ENCODE data around the gene BFSP1. TPM values are rescaled to one million over a fixed set of nuclear protein-coding genes. Genes with fewer than 3 reads are reported as not detected.

Gene BFSP1
- total and polyA plus RNA-seq, 2 experiments from 2014 or later, result 2.7 to 4.9 TPM

DNA sequence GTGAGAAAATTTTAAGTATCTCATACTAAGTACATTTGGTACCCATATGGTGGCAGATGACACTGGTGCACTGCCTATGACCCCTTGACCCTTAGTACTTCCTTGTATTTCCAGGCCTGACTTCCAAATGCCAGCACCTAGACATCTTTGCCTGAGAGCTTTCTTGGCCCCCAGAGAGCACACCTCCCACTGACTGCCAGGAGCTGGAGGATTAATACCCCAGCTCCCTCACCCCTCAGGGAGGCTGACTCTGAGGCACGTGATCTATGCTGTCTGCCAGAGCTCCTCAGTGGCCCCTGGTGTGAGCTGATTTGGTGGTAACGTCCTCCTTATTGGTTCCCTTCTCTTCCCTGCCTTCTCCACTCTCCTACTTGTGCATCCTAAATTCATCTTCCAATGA is 38.0 kb downstream of the BFSP1 start:
- Mint-ChIP-seq H3K27ac (no peak overlapping the region), H3K9me3 (no peaks in the 10 kb centered on the region), H3K36me3 (ENCODE audit: low read depth) (peaks cover 3% of the 10 kb centered on the region; the same call in 1 of the 3 replicates), H3K4me1 (no peaks in the 10 kb centered on the region), H3K27me3 (ENCODE audit: insufficient read depth, low read depth, poor library complexity) (no peaks in the 10 kb centered on the region), H3K4me3 (no peak overlapping the region)
- DNase-seq (ENCODE audit: low spot score) (no peak), ATAC-seq (no peak)
- Histone ChIP-seq H3K4me2 (no peak overlapping the region), H2AFZ (no peak overlapping the region), H3K4me1 (ENCODE audit: insufficient read depth) (no peaks in the 10 kb centered on the region), H3K27me3 (ENCODE audit: insufficient read depth) (no peaks in the 10 kb centered on the region), H3F3A (replicated peaks; ENCODE audit: low read depth) (no peaks in the 10 kb centered on the region), H4K20me1 (replicated peaks; ENCODE audit: insufficient read depth) (no peaks in the 10 kb centered on the region), H3K4me3 (no peak overlapping the region), H3K36me3 (ENCODE audit: insufficient read depth) (no peaks in the 10 kb centered on the region), H3K9me2 (ENCODE audit: insufficient read depth) (no peaks in the 10 kb centered on the region), H3K27ac (ENCODE audit: low read depth) (no peak overlapping the region), H3K79me2 (replicated peaks; ENCODE audit: insufficient read depth) (no peaks in the 10 kb centered on the region)
- TF ChIP-seq ZNF462 (CRISPR knock-in tag; IDR thresholded peaks at IDR 0.05) (no peak), CTCF (conservative IDR thresholded peaks at IDR 0.05; ENCODE audit: low read depth in 2 of 2) (no peak), ZNF331 (CRISPR knock-in tag; IDR thresholded peaks at IDR 0.05; ENCODE audit: low read depth) (no peak), NANOG (IDR thresholded peaks at IDR 0.05; ENCODE audit: borderline replicate concordance) (no peak)

DNA sequence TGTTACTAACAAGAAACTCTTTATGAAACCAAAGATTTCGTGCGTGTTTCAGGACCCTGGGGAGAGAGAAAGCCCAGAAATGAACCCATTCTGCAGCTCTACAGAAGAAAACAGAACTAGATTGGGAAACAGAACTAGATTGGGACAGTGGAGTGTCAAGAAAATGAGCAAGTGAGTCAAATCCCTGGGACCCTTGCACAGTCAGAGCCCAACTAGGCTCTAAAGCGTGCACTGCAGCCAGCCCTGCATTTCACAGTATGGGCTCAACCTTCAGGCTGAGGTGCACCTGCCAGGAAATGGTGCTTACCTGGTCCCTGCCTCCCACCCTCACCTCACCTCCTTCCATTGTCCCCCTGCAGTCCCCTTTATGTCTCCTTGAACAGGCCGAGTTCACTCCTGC is 39.7 kb downstream of the BFSP1 start:
- DNase-seq (ENCODE audit: low spot score), result no peak
- H3K4me1 Mint-ChIP-seq, result no peaks in the 10 kb centered on the region
- H3K4me3 Mint-ChIP-seq, result no peak overlapping the region
- TF ChIP-seq STAT1 (IDR thresholded peaks at IDR 0.05; ENCODE audit: unreplicated experiment) (no peak), EZH2 (IDR thresholded peaks at IDR 0.05; ENCODE audit: low read depth, unreplicated experiment) (no peak), CREB1 (CRISPR knock-in tag; IDR thresholded peaks at IDR 0.05; ENCODE audit: low read depth) (no peak), NANOG (IDR thresholded peaks at IDR 0.05; ENCODE audit: borderline replicate concordance) (no peak), CTCF (conservative IDR thresholded peaks at IDR 0.05; ENCODE audit: low read depth in 2 of 2) (no peak)
- TF ChIP-seq, protein P1, sequence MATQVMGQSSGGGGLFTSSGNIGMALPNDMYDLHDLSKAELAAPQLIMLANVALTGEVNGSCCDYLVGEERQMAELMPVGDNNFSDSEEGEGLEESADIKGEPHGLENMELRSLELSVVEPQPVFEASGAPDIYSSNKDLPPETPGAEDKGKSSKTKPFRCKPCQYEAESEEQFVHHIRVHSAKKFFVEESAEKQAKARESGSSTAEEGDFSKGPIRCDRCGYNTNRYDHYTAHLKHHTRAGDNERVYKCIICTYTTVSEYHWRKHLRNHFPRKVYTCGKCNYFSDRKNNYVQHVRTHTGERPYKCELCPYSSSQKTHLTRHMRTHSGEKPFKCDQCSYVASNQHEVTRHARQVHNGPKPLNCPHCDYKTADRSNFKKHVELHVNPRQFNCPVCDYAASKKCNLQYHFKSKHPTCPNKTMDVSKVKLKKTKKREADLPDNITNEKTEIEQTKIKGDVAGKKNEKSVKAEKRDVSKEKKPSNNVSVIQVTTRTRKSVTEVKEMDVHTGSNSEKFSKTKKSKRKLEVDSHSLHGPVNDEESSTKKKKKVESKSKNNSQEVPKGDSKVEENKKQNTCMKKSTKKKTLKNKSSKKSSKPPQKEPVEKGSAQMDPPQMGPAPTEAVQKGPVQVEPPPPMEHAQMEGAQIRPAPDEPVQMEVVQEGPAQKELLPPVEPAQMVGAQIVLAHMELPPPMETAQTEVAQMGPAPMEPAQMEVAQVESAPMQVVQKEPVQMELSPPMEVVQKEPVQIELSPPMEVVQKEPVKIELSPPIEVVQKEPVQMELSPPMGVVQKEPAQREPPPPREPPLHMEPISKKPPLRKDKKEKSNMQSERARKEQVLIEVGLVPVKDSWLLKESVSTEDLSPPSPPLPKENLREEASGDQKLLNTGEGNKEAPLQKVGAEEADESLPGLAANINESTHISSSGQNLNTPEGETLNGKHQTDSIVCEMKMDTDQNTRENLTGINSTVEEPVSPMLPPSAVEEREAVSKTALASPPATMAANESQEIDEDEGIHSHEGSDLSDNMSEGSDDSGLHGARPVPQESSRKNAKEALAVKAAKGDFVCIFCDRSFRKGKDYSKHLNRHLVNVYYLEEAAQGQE (IDR thresholded peaks at IDR 0.05; ENCODE audit: unreplicated experiment), result no peak

More for the DNA sequence above, 39.7 kb downstream of the BFSP1 start:
- no peaks in the 10 kb centered on the region for H3K9me2 ChIP-seq (ENCODE audit: insufficient read depth)
- Mint-ChIP-seq H3K27me3 (ENCODE audit: insufficient read depth, low read depth, poor library complexity) (no peaks in the 10 kb centered on the region), H3K27ac (no peak overlapping the region), H3K36me3 (ENCODE audit: low read depth) (peaks cover 3% of the 10 kb centered on the region; the same call in 1 of the 3 replicates), H3K9me3 (no peaks in the 10 kb centered on the region)
- H3F3A ChIP-seq (replicated peaks; ENCODE audit: low read depth), result no peaks in the 10 kb centered on the region
- H3K27ac ChIP-seq (ENCODE audit: low read depth), result no peak overlapping the region
- no peaks in the 10 kb centered on the region for H3K79me2 ChIP-seq (replicated peaks; ENCODE audit: insufficient read depth)
- no peak for ATAC-seq
- H3K4me1 ChIP-seq (ENCODE audit: insufficient read depth), result no peaks in the 10 kb centered on the region
- H4K20me1 ChIP-seq (replicated peaks; ENCODE audit: insufficient read depth), result no peaks in the 10 kb centered on the region
- no peak overlapping the region for H3K4me3 ChIP-seq
- H3K27me3 ChIP-seq (ENCODE audit: insufficient read depth), result no peaks in the 10 kb centered on the region
- H3K36me3 ChIP-seq (ENCODE audit: insufficient read depth), result no peaks in the 10 kb centered on the region
- no peak overlapping the region for H2AFZ ChIP-seq
- no peak overlapping the region for H3K4me2 ChIP-seq
